HL-60/S4 treated with phorbol 12-myristate 13-acetate at 8.2 ng/mL for 4 days and 3 days (cell line): ENCODE data around the gene TUBA1C.
"Not testable (repeated sequence)": the region's sequence is repeated elsewhere in the genome, so short reads cannot be mapped to it uniquely, and the experiment has no call there.

Experiments used
- in situ Hi-C: fragments of 300-500 bp; cut with MboI; formaldehyde crosslinking; loops from 2 replicates; pipeline ENCODE4 v1.15.0; 2022; ENCODE audit warnings: low sequenced_read_pairs

Gene TUBA1C

GRCh38 chr12:49304161-49304560 lies 39.3 kb downstream of the TUBA1C start:
- in situ Hi-C loops: no loop called here

- in situ Hi-C loops: no loop called here
Measured at GRCh38 chr12:49305762-49306510, 41.1 kb downstream of the TUBA1C start.

- in situ Hi-C loops: no loop called here
Measured at GRCh38 chr12:49309386-49309785, 44.5 kb downstream of the TUBA1C start.

GRCh38 chr12:49310451-49311000 lies 45.6 kb downstream of the TUBA1C start:
- in situ Hi-C loops: not testable (repeated sequence)

GRCh38 chr12:49314811-49315210 lies 49.9 kb downstream of the TUBA1C start:
- in situ Hi-C loops: no loop called here

- in situ Hi-C loops: not testable (repeated sequence)
Measured at GRCh38 chr12:49317118-49317517, 52.2 kb downstream of the TUBA1C start.

GRCh38 chr12:49320411-49321103 lies 55.7 kb downstream of the TUBA1C start:
- in situ Hi-C loops: not testable (repeated sequence)

- in situ Hi-C loops: no loop called here
Measured at GRCh38 chr12:49322367-49322707, 57.5 kb downstream of the TUBA1C start.

- in situ Hi-C loops: no loop called here
Measured at GRCh38 chr12:49322708-49323523, 58.0 kb downstream of the TUBA1C start, which contains the start of gene TROAP. TROAP (plus strand) TSS chr12:49323255; CDS start chr12:49323609, 354 bp downstream.

GRCh38 chr12:49323524-49324097 lies 58.7 kb downstream of the TUBA1C start:
- in situ Hi-C loops: no loop called here
